GM10248 (cell line): Measurements from ENCODE around the gene GATAD2A.
"Not testable (repeated sequence)": the region's sequence is repeated elsewhere in the genome, so short reads cannot be mapped to it uniquely, and the experiment has no call there.

Experiments used
- CTCF ChIA-PET: fragments of 300-600 bp; sonication (Branson Sonifier 250); formaldehyde crosslinking; extraction: SDS; loops from one replicate; lab custom pipeline; 2021; ENCODE audit warnings: antibody characterized with exemption; lab: Yijun Ruan, JAX
- POLR2A ChIA-PET: fragments of 350-650 bp; sonication (Branson Sonifier 250); formaldehyde crosslinking; extraction: SDS; loops from one replicate; lab custom pipeline; 2020; ENCODE audit warnings: antibody characterized with exemption; lab: Yijun Ruan, JAX
- DNase-seq: peaks from one replicate; pipeline ENCODE4 v3.0.0; 2012; ENCODE audit errors: extremely low spot score
- CTCF ChIP-seq: IDR thresholded peaks from 2 replicates; pipeline ENCODE4 v1.5.1; 2012; ENCODE audit warnings: mild to moderate bottlenecking, low read depth; ENCODE audit errors: extremely low read depth, missing control alignments, control extremely low read depth

GATAD2A gene

GRCh38 chr19:19366434-19367396, 38.8 kb upstream of the GATAD2A start:
- ChIA-PET POLR2A (no interaction called here), CTCF (interaction anchor here (0.6 to 11.8 kb wide), 18 partner anchors 8 to 247 kb away, joined by 3 to 220 read pairs (median 4); no protein-coding TSS in a partner anchor)
- peak; percentile 82 for DNase-seq
- TF ChIP-seq CTCF = peak; percentile 96

GRCh38 chr19:19368087-19368486, 37.4 kb upstream of the GATAD2A start:
- ChIA-PET CTCF (interaction anchor here (1.2 to 11.8 kb wide), 3 partner anchors 17 to 122 kb away, joined by 3 to 220 read pairs (median 4); no protein-coding TSS in a partner anchor), POLR2A (no interaction called here)
- DNase-seq = no peak
- no peak for TF ChIP-seq CTCF

- ChIA-PET CTCF (interaction anchor here (11.8 kb wide), 1 partner anchor 119 kb away, joined by 220 read pairs; no protein-coding TSS in a partner anchor), POLR2A (no interaction called here)
- TF ChIP-seq CTCF = no peak
- DNase-seq = no peak
These were observed 34.4 kb upstream of the GATAD2A start for GRCh38 chr19:19371059-19371458.

- CTCF ChIA-PET = interaction anchor here (0.8 to 1.5 kb wide), 12 partner anchors 8 to 159 kb away, joined by 3 to 16 read pairs (median 3); partner anchors contain the start of gene GATAD2A
- DNase-seq = peak; percentile 77
- POLR2A ChIA-PET = interaction anchor here (0.7 to 0.9 kb wide), 3 partner anchors 13 to 70 kb away, joined by 3 to 4 read pairs (median 3); partner anchors contain the start of gene GATAD2A
- no peak for TF ChIP-seq CTCF
These were observed 32.6 kb upstream of the GATAD2A start for GRCh38 chr19:19372656-19373416.

GRCh38 chr19:19379527-19379926, 25.9 kb upstream of the GATAD2A start:
- TF ChIP-seq CTCF = no peak
- POLR2A ChIA-PET = no interaction called here
- CTCF ChIA-PET = interaction anchor here (1.1 to 1.8 kb wide), 5 partner anchors 14 to 153 kb away, joined by 3 to 8 read pairs (median 4); no protein-coding TSS in a partner anchor
- DNase-seq = no peak

GRCh38 chr19:19380316-19380715, 25.2 kb upstream of the GATAD2A start:
- POLR2A ChIA-PET, DNase-seq: not testable (repeated sequence)
- CTCF ChIA-PET = interaction anchor here (0.8 to 1.1 kb wide), 3 partner anchors 8 to 15 kb away, joined by 3 to 4 read pairs (median 4); no protein-coding TSS in a partner anchor
